ENCODE results near the gene ALOX15.
"Not testable (repeated sequence)": the region's sequence is repeated elsewhere in the genome, so short reads cannot be mapped to it uniquely, and the experiment has no call there.

ALOX15 gene

GRCh38 chr17:4617090-4617489 lies 24.4 kb downstream of the ALOX15 start:
- DNase-seq, result no peak

DNA sequence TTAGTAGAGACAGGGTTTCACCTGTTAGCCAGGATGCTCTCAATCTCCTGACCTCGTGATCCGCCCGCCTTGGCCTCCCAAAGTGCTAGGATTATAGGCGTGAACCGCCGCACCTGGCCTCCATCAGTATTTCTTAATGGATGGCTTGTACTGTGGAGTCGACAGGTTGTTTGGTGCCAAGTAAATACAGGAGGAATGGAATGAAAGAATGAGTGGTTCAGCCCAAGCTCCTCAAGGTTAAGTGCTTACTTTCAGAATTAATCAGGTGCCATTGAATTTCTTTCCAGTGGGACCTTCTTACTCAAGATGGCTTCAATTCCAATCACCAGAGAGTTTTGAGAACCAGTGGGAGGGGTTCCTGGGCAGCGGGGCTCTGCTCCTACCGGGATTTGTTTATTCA lies 25.0 kb downstream of the ALOX15 start:
- DNase-seq, result no peak

DNA sequence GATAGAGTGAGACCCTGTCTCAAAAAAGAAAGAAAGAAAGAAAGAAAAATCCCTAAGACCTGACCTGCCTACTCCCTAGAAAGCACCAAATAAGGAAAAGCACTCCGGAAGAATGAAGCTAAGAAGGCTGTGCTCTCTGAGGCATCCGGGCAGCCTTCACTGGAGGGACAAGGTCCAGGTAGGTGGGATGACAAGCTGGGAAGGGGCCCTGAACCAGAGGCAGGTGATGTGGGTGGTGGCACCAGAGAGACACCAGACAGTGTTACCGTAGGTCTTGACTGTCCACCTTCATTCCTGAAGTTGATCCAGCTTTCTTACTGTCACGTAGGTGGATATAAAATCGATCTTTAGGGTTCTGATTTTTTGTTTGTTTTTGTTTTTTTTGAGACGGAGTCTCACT lies 30.8 kb downstream of the ALOX15 start:
- no peak for DNase-seq

GRCh38 chr17:4610162-4610561 lies 31.3 kb downstream of the ALOX15 start:
- no peak for DNase-seq

GRCh38 chr17:4609761-4610160 lies 31.7 kb downstream of the ALOX15 start:
- DNase-seq, result no peak

DNA sequence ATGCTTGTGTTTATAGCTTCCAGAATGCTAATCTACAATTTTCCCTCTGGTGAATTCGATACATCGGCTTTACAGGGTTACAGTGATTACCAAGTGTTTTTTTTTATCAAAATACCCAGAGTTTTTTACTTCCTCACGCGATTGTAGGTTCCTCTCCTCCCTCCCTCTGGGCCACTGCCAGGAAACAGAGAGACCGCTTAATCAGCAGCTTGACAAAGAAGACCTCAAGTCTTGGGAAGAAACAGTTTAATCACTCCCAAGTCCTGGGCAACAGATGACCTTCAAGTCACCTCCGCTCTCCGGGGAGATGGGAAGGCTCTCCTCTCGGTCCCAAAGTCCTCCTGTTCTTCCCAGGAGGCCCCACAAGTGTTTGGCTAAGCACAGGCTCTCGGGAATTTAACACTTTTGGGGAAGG lies 33.7 kb downstream of the ALOX15 start:
- no peak for DNase-seq

DNA sequence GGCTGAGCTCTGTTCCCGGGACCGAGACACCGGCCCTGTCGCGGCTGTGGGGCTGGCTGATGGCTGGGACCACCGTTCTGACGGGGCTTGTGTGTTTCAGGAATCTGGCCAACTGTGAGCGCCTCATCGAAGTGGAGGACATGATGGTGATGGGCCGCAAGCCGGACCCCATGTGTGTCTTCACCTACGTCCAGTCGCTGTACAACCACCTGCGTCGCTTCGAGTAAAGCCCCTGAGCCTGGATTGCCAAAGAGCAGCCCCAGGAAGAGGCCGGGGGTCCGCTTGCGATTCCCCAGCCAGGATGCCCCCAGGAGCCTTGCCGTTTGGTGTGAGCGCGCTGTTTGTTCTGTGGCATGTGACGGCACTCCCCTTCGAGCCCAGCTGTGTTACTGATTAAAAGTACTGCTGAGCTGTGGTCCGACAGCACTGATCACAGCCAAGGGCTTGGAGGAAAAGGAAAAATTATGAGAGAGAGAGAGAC lies 34.2 kb downstream of the ALOX15 start:
- DNase-seq, result no peak

DNA sequence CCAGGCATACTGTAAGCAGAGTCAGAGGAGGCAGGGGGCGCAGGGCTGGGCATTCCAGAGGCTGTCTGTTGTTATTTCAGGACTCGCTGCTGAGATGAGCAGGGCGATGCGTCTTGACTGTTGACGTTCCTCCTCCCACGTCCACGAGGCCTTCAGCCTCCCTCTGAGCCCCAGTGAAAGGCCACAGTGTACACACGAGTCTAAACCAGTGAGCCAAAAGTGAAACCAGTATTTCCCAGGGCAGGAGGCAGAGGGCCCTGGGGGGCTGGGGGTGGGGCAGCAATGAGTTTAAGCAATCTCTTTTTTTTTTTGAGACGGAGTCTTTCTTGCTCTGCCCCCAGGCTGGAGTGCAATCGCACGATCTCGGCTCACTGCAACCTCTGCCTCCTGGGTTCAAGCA lies 35.7 kb downstream of the ALOX15 start:
- DNase-seq, result no peak

DNA sequence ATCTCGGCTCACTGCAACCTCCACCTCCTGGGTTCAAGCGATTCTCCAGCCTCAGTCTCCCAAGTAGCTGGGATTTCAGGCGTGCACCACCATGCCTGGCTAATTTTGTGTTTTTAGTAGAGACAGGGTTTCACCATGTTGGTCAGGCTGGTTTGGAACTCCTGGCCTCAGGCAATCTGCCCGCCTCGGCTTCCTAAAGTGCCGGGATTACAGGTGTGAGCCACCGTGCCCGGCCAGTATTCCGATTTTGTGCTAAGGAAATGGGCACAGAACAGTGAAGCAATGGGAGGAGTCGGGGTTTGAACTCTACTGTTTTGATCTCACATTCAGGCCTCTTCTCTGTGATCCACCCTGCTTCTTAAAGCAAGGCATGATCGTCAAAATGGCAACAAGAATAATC lies 36.7 kb downstream of the ALOX15 start:
- DNase-seq, result not testable (repeated sequence)

DNA sequence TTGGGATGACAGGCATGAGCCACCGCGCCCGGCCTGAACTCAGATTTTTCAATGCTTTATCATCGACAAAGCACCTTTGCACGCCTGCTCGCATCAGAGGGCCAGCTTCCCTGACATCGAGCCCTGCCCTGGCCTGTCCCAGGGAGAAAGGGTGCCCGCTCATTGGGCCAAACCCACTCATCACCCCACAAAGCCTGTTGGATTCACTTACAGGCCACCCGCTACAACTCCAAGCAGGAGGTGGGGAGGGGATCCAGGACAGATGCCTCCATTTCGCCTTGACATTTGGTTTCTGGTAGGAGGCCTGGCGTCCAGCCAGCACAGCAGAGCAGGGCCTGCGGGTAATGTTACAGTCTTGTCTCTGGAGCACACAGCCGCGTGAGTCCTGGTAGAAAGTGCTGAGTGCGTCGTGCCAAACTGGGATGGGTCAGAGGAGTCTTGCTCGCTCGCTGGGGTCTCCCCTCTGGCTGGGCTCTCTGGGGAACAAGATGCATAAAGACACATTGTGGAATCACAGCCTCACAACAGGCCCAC lies 37.3 kb downstream of the ALOX15 start:
- DNase-seq, result peak in 1 of 2 experiments; percentile 30

DNA sequence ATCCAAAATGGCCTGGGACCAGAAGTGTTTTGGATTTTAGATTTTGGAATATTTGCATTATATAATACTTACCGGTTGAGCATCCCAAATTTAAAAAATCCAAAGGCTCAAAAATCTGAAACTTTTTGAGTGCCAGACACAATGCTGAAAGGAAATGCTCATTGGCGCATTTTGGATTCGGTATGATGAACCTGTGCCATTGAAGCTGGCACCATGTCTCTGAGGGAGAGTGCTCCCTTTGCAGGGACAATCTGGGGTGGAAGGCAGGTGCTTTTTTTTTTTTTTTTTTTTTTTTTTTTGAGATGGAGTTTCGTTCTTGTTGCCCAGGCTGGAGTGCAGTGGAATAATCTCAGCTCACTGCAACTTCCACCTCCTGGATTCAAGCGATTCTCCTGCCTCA lies 39.4 kb downstream of the ALOX15 start:
- DNase-seq, result no peak

DNA sequence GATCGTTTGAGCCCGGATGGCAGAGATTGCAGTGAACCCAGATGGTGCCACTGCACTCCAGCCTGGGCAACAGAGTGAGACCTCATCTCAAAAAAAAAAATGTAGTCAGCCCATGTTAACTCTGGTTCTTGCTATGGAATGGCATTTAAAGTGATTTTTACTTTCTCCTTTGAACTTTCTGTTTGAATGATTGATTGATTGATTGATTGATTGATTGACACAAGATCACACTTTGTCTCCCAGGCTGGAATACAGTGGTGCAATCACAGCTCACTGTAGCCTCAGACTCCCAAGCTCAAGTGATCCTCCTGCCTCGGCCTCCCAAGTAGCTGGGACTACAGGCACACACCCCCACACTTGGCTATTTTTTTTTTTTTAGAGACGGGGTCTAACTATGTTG lies 40.2 kb downstream of the ALOX15 start:
- DNase-seq, result no peak

DNA sequence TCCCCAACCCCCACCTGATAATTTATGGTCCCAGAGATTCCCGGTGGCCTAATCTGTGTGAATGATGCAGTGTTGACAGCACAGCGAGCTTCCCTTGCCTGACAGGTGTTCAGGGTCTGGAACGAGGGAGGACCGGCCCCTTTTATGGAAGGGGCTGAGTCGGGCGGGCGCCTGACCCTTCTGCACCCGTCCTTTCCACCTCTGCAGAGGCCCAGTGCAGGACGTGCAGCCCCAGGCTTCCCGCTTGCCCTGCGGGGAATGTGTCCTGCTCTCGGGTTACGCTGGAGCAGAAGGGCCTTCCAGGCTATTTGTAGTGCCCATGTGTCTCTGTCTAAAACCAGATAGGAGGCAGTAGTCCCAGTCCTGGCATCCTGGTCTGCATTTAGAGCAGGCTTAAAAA lies 40.9 kb downstream of the ALOX15 start:
- no peak for DNase-seq

DNA sequence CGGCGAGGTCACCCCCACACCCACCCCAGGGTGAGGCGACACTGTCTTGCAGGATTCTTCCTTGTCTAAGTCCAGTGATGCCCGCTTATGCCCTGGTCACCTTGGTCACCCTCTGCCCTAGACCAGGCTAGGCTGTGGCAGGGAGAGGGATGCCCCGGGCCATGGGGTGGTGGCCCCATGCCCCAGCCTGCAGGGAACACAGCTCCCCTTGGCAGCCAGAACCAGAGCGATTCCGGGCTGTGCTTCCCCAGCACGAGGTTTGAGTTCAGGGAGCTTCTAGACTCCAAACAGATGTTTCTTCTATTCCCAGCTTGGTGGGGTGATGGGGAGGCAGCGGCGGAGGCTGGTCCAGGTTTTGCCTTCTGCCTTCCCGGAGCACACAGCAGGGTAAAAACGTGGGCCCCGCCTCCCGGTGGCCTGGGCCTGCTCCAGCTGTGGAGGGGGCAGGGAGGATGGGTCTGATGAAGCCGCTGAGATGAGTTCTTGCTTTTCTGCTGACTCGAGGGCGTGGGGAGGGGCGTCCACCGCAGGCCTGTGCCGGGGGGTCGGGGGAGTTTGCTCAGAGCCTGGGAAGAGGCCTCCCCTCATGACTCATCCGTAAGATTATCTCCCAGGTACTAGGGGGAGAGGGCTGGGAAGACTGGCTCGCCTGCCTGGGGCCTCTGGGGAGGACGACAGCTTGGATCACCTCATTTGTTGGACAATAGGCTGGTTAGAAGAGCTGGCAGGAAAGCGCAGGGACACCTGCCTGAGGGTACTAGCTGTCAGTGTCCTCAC lies 41.8 kb downstream of the ALOX15 start:
- peak in 1 of 2 experiments; percentile 30 for DNase-seq

- no peak for DNase-seq
Observed at GRCh38 chr17:4598776-4599504, 42.5 kb downstream of the ALOX15 start.

- no peak for DNase-seq
Observed at GRCh38 chr17:4597975-4598374, 43.5 kb downstream of the ALOX15 start.

DNA sequence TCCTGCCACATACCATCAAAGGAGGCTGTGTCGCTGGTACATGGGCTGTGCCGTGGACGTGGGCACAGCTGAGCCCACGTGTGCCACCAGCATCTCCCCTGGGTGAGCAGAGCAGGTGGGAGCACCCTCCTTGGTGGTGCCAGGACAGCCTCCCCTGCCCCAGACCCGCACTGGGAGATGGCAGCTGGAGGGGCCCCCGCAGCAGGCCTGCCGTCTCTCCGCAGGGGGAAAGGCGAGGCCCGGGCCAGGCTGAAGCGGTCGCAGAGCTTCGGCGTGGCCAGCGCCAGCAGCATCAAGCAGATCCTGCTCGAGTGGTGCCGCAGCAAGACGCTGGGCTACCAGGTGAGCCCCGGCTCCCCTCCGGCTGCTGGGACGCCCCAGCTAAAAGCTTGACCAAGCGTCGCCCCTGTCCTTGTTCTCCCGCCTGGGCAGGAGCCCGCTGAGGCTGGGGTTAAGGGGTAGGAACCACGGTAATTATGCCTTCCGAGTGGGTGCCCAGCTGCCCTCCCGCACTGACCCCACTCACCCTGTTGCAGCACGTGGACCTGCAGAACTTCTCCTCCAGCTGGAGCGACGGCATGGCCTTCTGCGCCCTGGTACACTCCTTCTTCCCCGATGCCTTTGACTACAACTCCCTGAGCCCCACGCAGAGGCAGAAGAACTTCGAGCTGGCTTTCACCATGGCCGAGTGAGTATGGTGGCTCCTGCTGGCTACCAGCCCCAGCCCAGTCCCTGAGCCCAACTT lies 44.7 kb downstream of the ALOX15 start:
- DNase-seq, result no peak

DNA sequence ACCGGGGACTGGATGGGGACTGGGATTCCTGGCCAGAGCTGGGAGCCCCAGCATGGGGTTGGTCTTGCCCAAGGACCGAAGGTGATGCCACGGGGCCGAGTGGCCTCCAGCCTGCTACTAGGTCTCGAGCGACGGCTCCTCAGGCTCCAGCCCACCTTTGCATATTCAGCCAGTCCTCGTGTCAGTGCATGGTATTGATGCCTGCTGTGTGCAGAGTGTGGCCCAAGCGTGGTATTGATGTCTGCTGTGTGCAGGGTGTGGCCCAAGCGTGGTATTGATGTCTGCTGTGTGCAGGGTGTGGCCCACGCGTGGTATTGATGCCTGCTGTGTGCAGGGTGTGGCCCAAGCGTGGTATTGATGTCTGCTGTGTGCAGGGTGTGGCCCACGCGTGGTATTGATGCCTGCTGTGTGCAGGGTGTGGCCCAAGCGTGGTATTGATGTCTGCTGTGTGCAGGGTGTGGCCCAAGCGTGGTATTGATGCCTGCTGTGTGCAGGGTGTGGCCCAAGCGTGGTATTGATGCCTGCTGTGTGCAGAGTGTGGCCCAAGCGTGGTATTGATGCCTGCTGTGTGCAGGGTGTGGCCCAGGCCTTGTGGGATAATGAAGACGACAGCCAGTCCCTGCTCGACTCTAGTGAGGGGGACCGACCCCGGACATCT lies 45.7 kb downstream of the ALOX15 start:
- not testable (repeated sequence) for DNase-seq

DNA sequence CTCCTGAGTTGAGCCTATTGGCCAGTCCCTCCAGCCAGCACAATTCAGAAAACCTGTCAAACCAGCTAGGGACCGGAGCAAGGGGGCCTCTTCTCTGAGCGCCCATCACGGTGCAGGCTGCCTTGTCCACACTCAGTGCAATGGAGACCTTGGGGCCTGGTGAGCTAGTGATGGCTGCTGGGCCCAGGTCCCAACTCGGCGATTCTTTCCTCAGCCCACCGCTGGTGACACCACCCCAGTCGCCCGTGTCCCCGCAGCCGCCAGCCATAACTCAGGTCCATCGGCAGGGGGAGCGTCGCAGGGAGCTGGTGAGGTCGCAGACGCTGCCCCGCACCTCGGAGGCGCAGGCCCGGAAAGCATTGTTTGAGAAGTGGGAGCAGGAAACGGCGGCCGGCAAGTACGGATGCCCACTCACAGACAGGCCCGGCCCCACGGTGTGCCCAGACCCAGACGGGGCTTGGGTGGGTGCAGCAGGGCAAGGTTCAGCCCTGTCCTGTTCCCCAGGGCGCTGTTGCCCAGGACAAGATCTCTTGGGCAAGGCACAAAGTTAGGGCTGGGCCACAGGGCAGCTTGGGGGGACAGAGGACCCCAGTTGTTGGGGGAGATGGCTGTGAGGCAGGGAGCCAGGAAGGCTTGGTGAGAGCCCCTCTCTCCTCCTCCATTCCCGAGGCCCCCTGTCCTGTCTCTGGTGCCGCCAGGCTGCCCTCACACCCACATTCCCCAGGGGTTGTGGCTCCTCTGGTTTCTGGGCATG lies 46.4 kb downstream of the ALOX15 start:
- peak in 1 of 2 experiments; percentile 59 for DNase-seq

GRCh38 chr17:4594406-4594805 lies 47.1 kb downstream of the ALOX15 start:
- DNase-seq, result no peak

DNA sequence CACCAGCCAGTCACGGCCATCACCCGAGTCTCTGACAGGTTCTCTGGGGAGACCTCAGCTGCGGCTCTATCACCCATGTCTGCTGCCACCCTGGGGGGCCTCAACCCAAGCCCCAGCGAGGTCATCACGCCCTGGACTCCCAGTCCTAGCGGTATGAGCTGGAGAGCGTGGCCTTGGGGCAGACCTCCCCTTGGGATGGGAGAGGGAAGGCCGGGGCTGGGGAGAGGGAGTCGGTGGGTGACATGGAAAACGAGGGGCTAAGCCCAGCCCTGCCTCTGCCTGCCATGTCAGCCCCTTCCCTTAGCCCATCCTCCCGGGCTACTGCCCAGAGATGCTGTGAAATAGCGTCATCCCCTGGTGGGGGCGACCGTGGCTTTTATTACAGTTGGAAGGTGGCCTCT lies 48.5 kb downstream of the ALOX15 start:
- DNase-seq, result no peak

Measured in NCI-H526 (cell line).